ENCODE data around the gene VPS51. TPM values are rescaled to one million over a fixed set of nuclear protein-coding genes. Genes with fewer than 3 reads are reported as not detected.

VPS51 gene
- total RNA-seq, 6 donors from 2014 or later, result 102 to 531 (median 175) TPM

DNA sequence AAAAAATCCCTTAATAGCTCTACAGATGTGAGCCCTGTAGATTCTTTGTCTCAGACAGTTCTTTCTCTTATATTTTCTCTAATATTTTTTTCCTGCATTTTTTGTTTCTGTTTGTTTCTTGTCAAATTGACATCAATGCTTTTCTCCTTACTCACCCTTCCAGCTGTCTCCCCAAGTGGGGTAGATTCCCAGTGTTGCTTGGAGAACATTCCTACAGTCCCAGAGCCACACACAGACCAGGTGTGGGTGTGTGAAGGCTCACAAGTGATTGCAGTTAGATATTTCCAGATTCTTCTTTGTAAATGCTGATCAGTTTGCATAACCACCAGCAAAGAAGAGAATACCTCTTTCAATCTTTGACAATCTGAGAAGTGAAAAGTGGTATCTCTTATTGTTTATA is 7.5 kb downstream of the VPS51 start:
- TF ChIP-seq, protein P1, sequence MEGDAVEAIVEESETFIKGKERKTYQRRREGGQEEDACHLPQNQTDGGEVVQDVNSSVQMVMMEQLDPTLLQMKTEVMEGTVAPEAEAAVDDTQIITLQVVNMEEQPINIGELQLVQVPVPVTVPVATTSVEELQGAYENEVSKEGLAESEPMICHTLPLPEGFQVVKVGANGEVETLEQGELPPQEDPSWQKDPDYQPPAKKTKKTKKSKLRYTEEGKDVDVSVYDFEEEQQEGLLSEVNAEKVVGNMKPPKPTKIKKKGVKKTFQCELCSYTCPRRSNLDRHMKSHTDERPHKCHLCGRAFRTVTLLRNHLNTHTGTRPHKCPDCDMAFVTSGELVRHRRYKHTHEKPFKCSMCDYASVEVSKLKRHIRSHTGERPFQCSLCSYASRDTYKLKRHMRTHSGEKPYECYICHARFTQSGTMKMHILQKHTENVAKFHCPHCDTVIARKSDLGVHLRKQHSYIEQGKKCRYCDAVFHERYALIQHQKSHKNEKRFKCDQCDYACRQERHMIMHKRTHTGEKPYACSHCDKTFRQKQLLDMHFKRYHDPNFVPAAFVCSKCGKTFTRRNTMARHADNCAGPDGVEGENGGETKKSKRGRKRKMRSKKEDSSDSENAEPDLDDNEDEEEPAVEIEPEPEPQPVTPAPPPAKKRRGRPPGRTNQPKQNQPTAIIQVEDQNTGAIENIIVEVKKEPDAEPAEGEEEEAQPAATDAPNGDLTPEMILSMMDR (IDR thresholded peaks at IDR 0.05), result no peak
- TF ChIP-seq POLR2AphosphoS5 (IDR thresholded peaks at IDR 0.05) (no peak), EP300 (IDR thresholded peaks at IDR 0.05) (no peak), POLR2A (IDR thresholded peaks at IDR 0.05) (no peak)
- no peak for ATAC-seq (ENCODE audit: low FRiP score in 2 of 2)
- DNase-seq, result no peak
- Histone ChIP-seq H3K9me3 (no peaks in the 10 kb centered on the region), H3K4me3 (no peak overlapping the region), H3K27ac (no peak overlapping the region), H3K27me3 (no peaks in the 10 kb centered on the region), H3K4me1 (peaks cover 8 to 30% (median 11%) of the 10 kb centered on the region in 4 donors), H3K36me3 (peaks cover 8 to 21% (median 15%) of the 10 kb centered on the region in 4 donors)

DNA sequence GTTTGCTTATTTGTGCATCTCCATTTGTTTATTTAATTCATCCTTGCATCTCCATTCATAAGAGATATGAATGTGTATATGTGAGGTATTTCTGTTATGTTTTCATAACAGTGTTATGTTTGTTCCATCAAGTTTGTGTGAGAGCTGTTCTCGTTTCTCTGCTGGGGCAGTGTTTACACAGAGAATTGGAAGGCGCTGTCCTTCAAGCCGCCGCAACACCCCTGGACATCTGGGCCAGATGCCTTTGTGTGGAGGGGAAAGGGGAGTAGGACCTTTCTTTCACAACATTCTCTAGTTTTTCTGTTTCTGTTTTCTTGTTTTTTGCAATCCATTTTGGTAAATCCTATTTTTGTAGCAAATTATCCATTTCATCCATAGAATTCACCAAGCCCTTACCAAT is 8.6 kb downstream of the VPS51 start:
- TF ChIP-seq POLR2A (IDR thresholded peaks at IDR 0.05) (no peak), EP300 (IDR thresholded peaks at IDR 0.05) (no peak)
- Histone ChIP-seq H3K4me1 (peaks cover 8 to 39% (median 14%) of the 10 kb centered on the region in 4 donors), H3K27me3 (no peaks in the 10 kb centered on the region), H3K27ac (peak overlapping the region in 2 of 4 donors; percentile 19 to 25), H3K36me3 (peaks cover 8 to 29% (median 22%) of the 10 kb centered on the region in 4 donors), H3K4me3 (no peak overlapping the region), H3K9me3 (no peaks in the 10 kb centered on the region)
- WGBS, 2 donors, result 70 to 73% methylated on average over 4 of the region's 4 CpGs
- ATAC-seq (ENCODE audit: low FRiP score in 2 of 2) (no peak), DNase-seq (no peak)

DNA sequence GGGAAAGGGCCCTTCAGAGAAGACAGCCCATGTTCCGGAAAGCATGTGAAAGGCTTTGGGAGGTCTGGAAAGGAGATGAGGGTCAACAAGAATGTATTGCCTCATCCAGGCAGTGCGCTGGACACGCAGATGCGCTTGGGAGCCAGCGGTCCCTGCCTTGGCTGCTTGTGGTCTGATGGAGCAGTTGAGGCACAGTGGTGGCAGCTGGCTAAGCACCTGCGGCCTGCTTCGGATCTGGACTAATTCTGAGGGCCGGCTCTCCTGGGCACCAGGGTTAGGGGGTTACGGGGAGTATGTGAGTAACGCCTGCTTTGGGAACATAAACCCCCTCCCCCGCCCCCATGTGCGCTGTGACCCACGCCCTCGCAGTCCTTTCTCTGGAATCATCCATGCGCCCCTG is 11.1 kb downstream of the VPS51 start:
- peaks cover 8 to 31% (median 23%) of the 10 kb centered on the region in 4 donors for H3K36me3 ChIP-seq
- TF ChIP-seq POLR2A (IDR thresholded peaks at IDR 0.05), result no peak
- DNase-seq, result peak in 1 of 2 donors; percentile 34
- no peak for ATAC-seq (ENCODE audit: low FRiP score in 2 of 2)
- H3K27me3 ChIP-seq, result no peaks in the 10 kb centered on the region
- H3K9me3 ChIP-seq, result no peaks in the 10 kb centered on the region
- no peak overlapping the region for H3K4me3 ChIP-seq
- WGBS, 2 donors, result 92 to 95% methylated on average over 9 to 15 of the region's 15 CpGs
- peaks cover 25 to 51% (median 35%) of the 10 kb centered on the region in 4 donors for H3K4me1 ChIP-seq
- H3K27ac ChIP-seq, result no peak overlapping the region

DNA sequence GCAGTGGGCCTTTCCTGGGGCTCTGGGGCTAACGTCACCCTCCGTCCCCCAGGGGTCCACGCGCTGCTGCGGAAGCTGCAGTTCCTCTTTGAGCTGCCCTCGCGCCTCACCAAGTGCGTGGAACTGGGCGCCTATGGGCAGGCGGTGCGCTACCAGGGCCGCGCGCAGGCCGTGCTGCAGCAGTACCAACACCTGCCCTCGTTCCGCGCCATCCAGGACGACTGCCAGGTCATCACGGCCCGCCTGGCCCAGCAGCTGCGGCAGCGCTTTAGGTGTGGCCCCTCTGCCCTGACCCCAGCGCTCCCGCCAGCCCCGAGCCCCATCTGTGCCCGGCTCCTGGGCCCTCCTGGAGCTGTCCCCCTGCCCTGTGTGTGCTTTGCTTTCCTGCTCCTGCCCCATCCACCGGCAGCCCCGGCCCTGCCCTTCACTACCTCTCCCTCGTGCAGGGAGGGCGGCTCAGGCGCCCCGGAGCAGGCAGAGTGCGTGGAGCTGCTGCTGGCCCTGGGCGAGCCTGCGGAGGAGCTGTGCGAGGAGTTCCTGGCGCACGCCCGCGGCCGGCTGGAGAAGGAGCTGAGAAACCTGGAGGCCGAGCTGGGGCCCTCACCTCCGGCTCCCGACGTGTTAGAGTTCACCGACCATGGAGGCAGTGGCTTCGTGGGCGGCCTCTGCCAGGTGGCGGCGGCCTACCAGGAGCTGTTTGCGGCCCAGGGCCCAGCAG is 11.9 kb downstream of the VPS51 start:
- Histone ChIP-seq H3K9me3 (no peaks in the 10 kb centered on the region), H3K36me3 (peaks cover 8 to 31% (median 23%) of the 10 kb centered on the region in 4 donors), H3K4me1 (peaks cover 30 to 52% (median 39%) of the 10 kb centered on the region in 4 donors), H3K4me3 (no peak overlapping the region), H3K27me3 (no peaks in the 10 kb centered on the region), H3K27ac (peak overlapping the region in 2 of 4 donors; percentile 35 to 47)
- 94 to 97% methylated on average over 34 to 45 of the region's 52 CpGs for WGBS, 2 donors
- ATAC-seq (ENCODE audit: low FRiP score in 2 of 2) (no peak), DNase-seq (peak in 1 of 2 donors; percentile 85)
- TF ChIP-seq POLR2A (IDR thresholded peaks at IDR 0.05), result no peak
- TF ChIP-seq POLR2AphosphoS5 (IDR thresholded peaks at IDR 0.05), result no peak
- TF ChIP-seq EP300 (IDR thresholded peaks at IDR 0.05), result no peak
- TF ChIP-seq, protein P1 (IDR thresholded peaks at IDR 0.05), result no peak

DNA sequence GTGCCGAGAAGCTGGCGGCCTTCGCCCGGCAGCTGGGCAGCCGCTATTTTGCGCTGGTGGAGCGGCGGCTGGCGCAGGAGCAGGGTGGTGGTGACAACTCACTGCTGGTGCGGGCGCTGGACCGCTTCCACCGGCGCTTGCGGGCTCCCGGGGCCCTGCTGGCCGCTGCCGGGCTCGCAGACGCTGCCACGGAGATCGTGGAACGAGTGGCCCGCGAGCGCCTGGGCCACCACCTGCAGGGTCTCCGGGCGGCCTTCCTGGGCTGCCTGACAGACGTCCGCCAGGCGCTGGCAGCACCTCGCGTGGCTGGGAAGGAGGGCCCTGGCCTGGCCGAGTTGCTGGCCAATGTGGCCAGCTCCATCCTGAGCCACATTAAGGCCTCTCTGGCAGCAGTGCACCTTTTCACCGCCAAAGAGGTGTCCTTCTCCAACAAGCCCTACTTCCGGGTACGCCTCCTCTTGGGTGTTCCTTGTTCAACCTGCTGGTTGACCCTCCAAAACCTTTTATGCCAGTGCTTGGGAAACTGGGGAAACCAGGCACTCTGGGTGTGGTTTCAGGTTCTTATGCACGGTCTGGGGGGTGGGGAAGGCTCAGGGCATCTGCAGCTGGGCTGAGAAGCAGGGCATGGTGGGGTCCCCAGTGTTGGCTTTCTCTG is 12.6 kb downstream of the VPS51 start:
- 89 to 91% methylated on average over 11 to 38 of the region's 38 CpGs for WGBS, 2 donors
- Histone ChIP-seq H3K27ac (peak overlapping the region in 2 of 4 donors; percentile 35 to 47), H3K9me3 (no peaks in the 10 kb centered on the region), H3K36me3 (peaks cover 8 to 31% (median 23%) of the 10 kb centered on the region in 4 donors), H3K4me1 (peaks cover 37 to 59% (median 46%) of the 10 kb centered on the region in 4 donors), H3K4me3 (no peak overlapping the region), H3K27me3 (no peaks in the 10 kb centered on the region)
- ATAC-seq (ENCODE audit: low FRiP score in 2 of 2) (no peak), DNase-seq (peak; percentile 80 to 85)
- peak in 1 of 4 donors; percentile 5 for TF ChIP-seq POLR2A (IDR thresholded peaks at IDR 0.05)
- TF ChIP-seq, protein P1 (IDR thresholded peaks at IDR 0.05), result no peak
